Measurements from ENCODE around the gene TADA2A. TPM values are rescaled to one million over a fixed set of nuclear protein-coding genes. Genes with fewer than 3 reads are reported as not detected.

Gene TADA2A
- polyA plus RNA-seq, 2 of the 4 experiments (the other 2 are of a cell fraction): 9.9 to 27.1 TPM

DNA sequence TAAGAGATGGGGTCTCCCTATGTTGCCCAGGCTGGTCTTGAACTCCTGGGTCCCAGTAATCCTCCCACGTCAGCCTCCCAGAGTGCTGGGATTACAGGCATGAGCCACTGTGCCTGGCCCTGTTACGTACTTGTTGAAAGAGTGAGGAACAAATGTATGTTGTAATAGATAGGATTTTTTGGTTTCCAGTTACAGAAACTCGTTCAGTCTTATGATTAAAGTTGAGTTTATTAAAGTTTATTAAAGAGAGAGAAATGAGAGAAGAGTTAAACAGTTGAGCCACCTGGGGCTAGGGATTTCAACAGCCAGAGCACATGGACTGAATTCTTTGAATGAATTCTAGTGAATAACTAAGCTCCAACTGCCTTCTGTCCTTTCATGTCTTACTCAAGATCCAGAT is 3.7 kb downstream of the TADA2A start:
- WGBS (ENCODE audit: missing lambda C conversion rate): 95% methylated on average over 3 of the region's 3 CpGs
- no peak overlapping the region for H3K4me2 ChIP-seq
- POLR2A ChIA-PET: interaction anchor here (0.9 kb wide), 1 partner anchor 79 kb away, joined by 4 read pairs; the partner anchor contains the start of gene DUSP14
- TF ChIP-seq, protein P1, sequence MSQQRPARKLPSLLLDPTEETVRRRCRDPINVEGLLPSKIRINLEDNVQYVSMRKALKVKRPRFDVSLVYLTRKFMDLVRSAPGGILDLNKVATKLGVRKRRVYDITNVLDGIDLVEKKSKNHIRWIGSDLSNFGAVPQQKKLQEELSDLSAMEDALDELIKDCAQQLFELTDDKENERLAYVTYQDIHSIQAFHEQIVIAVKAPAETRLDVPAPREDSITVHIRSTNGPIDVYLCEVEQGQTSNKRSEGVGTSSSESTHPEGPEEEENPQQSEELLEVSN (IDR thresholded peaks at IDR 0.05; ENCODE audit: borderline replicate concordance, low read depth): no peak
- TF ChIP-seq FOSB (CRISPR knock-in tag; IDR thresholded peaks at IDR 0.05) (no peak), CBX8 (IDR thresholded peaks at IDR 0.05) (no peak), TFCP2L1 (CRISPR knock-in tag; IDR thresholded peaks at IDR 0.05) (no peak), RFX5 (IDR thresholded peaks at IDR 0.05) (no peak), NR3C1 (IDR thresholded peaks at IDR 0.05) (no peak), HOXA7 (CRISPR knock-in tag; IDR thresholded peaks at IDR 0.05) (no peak), HOXB13 (CRISPR knock-in tag; IDR thresholded peaks at IDR 0.05; ENCODE audit: low read depth) (no peak), POLR2AphosphoS2 (conservative IDR thresholded peaks at IDR 0.05; ENCODE audit: low read length) (no peak)
- TF ChIP-seq, protein P2, sequence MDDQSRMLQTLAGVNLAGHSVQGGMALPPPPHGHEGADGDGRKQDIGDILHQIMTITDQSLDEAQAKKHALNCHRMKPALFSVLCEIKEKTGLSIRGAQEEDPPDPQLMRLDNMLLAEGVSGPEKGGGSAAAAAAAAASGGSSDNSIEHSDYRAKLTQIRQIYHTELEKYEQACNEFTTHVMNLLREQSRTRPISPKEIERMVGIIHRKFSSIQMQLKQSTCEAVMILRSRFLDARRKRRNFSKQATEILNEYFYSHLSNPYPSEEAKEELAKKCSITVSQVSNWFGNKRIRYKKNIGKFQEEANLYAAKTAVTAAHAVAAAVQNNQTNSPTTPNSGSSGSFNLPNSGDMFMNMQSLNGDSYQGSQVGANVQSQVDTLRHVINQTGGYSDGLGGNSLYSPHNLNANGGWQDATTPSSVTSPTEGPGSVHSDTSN (IDR thresholded peaks at IDR 0.05): no peak
- DNase-seq (ENCODE audit: low read depth in 1 of 2, low spot score in 1 of 2): no peak
- CTCF ChIA-PET: interaction anchor here (0.6 to 1.2 kb wide), 2 partner anchors 49 to 124 kb away, joined by 3 read pairs; no protein-coding TSS in a partner anchor
- peaks cover 9% of the 10 kb centered on the region; the same call in 2 of the 3 replicates for H3K4me1 ChIP-seq
- ATAC-seq: no peak
- no peak overlapping the region for H3K27ac ChIP-seq
- H3K9me3 ChIP-seq: no peaks in the 10 kb centered on the region
- no peak overlapping the region for H3K4me3 ChIP-seq
- FAIRE-seq: no peak

DNA sequence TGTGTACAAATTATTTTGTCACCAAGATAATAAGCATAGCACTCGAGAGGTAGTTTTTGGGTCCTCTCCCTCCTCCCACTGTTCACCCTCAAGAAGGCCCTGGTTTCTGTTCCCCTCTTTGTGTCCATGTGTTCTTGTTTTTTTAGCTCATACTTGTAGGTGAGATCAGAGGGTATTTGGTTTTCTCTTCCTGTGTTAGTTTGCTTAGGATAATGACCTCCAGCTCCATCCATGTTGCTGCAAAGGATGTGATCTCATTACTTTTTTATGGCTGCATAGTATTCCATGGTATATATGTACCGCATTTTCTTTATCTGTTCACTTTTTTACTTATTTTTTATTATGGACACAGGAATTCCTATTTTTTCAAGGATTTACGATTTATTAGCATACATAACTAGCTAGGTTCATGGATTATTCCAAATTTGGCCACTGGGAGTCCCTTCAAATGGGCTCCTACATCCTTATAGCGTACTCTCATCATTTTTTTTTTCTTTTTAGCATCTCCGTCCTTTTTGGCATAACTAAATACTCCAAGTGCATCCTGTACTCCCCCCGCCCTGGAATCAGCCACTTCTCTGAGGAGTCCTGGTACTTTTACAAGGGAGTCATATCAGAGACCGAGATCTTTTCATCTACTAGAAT is 7.3 kb downstream of the TADA2A start:
- TF ChIP-seq NPAS2 (CRISPR knock-in tag; IDR thresholded peaks at IDR 0.05; ENCODE audit: borderline replicate concordance) (no peak), GATA3 (IDR thresholded peaks at IDR 0.05; ENCODE audit: borderline replicate concordance) (no peak), ZFP36 (IDR thresholded peaks at IDR 0.05; ENCODE audit: borderline replicate concordance, partially characterized antibody) (no peak), HOXA7 (CRISPR knock-in tag; IDR thresholded peaks at IDR 0.05) (no peak), MYC (IDR thresholded peaks at IDR 0.05; ENCODE audit: borderline replicate concordance, low read length) (no peak), CHD4 (IDR thresholded peaks at IDR 0.05; ENCODE audit: borderline replicate concordance) (no peak), KDM5A (IDR thresholded peaks at IDR 0.05) (no peak), POLR2A (IDR thresholded peaks at IDR 0.05; ENCODE audit: low read length) (no peak), EHMT2 (IDR thresholded peaks at IDR 0.05; ENCODE audit: low read depth) (no peak), PHF8 (IDR thresholded peaks at IDR 0.05; ENCODE audit: borderline replicate concordance, low read depth) (no peak), RAD21 (conservative IDR thresholded peaks at IDR 0.05 in 1 of 2, IDR thresholded peaks at IDR 0.05 in 1 of 2) (0 out of 5 replicates have a peak, but pooled peaks of 1 of the 2 experiments have one; percentile 14)
- TF ChIP-seq, protein P3, sequence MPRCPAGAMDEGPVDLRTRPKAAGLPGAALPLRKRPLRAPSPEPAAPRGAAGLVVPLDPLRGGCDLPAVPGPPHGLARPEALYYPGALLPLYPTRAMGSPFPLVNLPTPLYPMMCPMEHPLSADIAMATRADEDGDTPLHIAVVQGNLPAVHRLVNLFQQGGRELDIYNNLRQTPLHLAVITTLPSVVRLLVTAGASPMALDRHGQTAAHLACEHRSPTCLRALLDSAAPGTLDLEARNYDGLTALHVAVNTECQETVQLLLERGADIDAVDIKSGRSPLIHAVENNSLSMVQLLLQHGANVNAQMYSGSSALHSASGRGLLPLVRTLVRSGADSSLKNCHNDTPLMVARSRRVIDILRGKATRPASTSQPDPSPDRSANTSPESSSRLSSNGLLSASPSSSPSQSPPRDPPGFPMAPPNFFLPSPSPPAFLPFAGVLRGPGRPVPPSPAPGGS (IDR thresholded peaks at IDR 0.05): 0 out of 3 replicates have a peak, but pooled peaks have one; percentile 10
- TF ChIP-seq, protein P1 (IDR thresholded peaks at IDR 0.05; ENCODE audit: borderline replicate concordance, low read depth): no peak
- TF ChIP-seq, protein P4, sequence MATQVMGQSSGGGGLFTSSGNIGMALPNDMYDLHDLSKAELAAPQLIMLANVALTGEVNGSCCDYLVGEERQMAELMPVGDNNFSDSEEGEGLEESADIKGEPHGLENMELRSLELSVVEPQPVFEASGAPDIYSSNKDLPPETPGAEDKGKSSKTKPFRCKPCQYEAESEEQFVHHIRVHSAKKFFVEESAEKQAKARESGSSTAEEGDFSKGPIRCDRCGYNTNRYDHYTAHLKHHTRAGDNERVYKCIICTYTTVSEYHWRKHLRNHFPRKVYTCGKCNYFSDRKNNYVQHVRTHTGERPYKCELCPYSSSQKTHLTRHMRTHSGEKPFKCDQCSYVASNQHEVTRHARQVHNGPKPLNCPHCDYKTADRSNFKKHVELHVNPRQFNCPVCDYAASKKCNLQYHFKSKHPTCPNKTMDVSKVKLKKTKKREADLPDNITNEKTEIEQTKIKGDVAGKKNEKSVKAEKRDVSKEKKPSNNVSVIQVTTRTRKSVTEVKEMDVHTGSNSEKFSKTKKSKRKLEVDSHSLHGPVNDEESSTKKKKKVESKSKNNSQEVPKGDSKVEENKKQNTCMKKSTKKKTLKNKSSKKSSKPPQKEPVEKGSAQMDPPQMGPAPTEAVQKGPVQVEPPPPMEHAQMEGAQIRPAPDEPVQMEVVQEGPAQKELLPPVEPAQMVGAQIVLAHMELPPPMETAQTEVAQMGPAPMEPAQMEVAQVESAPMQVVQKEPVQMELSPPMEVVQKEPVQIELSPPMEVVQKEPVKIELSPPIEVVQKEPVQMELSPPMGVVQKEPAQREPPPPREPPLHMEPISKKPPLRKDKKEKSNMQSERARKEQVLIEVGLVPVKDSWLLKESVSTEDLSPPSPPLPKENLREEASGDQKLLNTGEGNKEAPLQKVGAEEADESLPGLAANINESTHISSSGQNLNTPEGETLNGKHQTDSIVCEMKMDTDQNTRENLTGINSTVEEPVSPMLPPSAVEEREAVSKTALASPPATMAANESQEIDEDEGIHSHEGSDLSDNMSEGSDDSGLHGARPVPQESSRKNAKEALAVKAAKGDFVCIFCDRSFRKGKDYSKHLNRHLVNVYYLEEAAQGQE (IDR thresholded peaks at IDR 0.05): no peak
- TF ChIP-seq, protein P5, sequence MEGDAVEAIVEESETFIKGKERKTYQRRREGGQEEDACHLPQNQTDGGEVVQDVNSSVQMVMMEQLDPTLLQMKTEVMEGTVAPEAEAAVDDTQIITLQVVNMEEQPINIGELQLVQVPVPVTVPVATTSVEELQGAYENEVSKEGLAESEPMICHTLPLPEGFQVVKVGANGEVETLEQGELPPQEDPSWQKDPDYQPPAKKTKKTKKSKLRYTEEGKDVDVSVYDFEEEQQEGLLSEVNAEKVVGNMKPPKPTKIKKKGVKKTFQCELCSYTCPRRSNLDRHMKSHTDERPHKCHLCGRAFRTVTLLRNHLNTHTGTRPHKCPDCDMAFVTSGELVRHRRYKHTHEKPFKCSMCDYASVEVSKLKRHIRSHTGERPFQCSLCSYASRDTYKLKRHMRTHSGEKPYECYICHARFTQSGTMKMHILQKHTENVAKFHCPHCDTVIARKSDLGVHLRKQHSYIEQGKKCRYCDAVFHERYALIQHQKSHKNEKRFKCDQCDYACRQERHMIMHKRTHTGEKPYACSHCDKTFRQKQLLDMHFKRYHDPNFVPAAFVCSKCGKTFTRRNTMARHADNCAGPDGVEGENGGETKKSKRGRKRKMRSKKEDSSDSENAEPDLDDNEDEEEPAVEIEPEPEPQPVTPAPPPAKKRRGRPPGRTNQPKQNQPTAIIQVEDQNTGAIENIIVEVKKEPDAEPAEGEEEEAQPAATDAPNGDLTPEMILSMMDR (IDR thresholded peaks at IDR 0.05): peak; percentile 28; the same call in 2 of the 3 replicates
- 89% methylated on average over 7 of the region's 7 CpGs for WGBS (ENCODE audit: missing lambda C conversion rate)
- DNase-seq (ENCODE audit: low read depth in 1 of 2, low spot score in 1 of 2) (peak in 1 of 2 experiments; percentile 35), FAIRE-seq (no peak), ATAC-seq (peak; percentile 76 to 78; a peak in 4 of 6 replicates)
- Histone ChIP-seq H3K27ac (no peak overlapping the region), H3K4me2 (no peak overlapping the region), H3K4me3 (no peak overlapping the region), H3K9me3 (no peaks in the 10 kb centered on the region), H3K4me1 (no peaks in the 10 kb centered on the region)
- CTCF ChIA-PET: interaction anchor here (0.8 to 1.2 kb wide), 4 partner anchors 19 to 44 kb away, joined by 3 to 6 read pairs (median 3); no protein-coding TSS in a partner anchor
- POLR2A ChIA-PET: no interaction called here
